ENCODE results near the gene PLA2G2C. TPM values are rescaled to one million over a fixed set of nuclear protein-coding genes. Genes with fewer than 3 reads are reported as not detected.

The PLA2G2C gene
- not detected in 5 replicates for total RNA-seq (2022; extraction: Qiagen RNA extraction)

GRCh38 chr1:20185834-20186782 is at the start of gene PLA2G2C, which contains the start of gene UBXN10:
Gene PLA2G2C, minus strand, starts transcription at chr1:20186518. Its CDS starts 9,155 bp downstream, at chr1:20177363.
Gene UBXN10, plus strand, starts transcription at chr1:20186096. Its CDS starts 4,466 bp downstream, at chr1:20190562.

DNA sequence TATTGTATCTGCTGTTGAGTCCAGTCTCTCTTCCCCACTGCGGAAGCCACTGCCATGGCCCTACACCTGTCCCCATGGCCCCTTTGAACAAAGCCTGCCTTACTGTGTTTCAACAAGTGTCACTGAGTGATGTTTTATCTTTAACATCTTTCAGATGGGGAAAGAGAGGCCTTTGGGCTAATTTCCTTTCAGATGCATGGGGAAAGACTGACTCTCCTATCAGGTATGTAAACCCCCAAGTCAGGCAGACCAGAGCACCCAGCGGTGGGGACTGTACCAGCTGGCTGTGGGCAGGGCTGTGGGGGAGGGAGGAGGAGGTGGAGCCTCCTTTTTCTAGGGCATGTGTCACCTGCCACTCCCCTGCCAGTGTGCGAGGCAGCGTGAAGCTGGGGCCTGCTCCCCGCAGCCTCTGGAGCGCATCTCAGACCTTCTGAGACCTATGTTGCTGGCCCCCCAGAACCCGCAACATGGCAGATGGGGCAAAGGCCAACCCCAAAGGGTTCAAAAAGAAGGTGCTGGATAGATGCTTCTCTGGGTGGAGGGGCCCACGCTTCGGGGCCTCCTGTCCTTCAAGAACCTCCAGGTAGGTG is 47.3 kb downstream of the PLA2G2C start, which contains the start of gene PLA2G2F:
TSS of gene PLA2G2F (plus strand) at position 363 of the 590 bp plus-strand sequence. CDS start at position 468, 105 bp downstream.

DNA sequence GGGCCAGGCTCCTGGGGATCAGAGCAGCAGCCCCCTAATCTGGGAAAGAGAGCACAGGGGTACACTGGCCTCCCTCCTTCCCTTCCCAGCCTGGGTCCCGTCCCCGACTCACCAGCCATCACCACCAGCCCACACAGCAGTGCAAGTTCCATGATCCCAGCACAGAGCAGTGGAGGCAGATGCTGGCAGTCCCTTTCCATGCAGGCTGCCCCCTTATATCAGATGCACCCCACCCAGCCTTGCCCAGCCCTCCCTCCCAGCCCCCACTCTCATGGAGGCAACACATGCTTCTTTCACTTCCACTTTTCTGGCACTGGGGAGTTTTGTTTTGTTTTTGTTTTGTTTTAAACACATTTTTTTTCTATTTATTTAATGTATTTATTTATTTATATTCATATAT is 67.0 kb downstream of the PLA2G2C start, which contains the start of gene PLA2G2D:
TSS of gene PLA2G2D (minus strand) at position 190 of the 400 bp plus-strand sequence. CDS start at position 152, 38 bp downstream.

Other genes with a start within 250 kb of the PLA2G2C start
- gene PLA2G2A, start 206.9 kb downstream of the PLA2G2C start, total RNA-seq (2022; extraction: Qiagen RNA extraction), result not detected in 5 replicates
- gene PLA2G5, start 116.3 kb downstream of the PLA2G2C start, total RNA-seq (2022; extraction: Qiagen RNA extraction), result not detected in 5 replicates
- not detected in 5 replicates for gene PLA2G2D, start 67.0 kb downstream of the PLA2G2C start, total RNA-seq (2022; extraction: Qiagen RNA extraction)
- gene PLA2G2F, start 47.2 kb downstream of the PLA2G2C start, total RNA-seq (2022; extraction: Qiagen RNA extraction), result not detected in 5 replicates
- not detected in 5 replicates for gene UBXN10, start 422 bp downstream of the PLA2G2C start, total RNA-seq (2022; extraction: Qiagen RNA extraction)
- gene VWA5B1, start 104.4 kb upstream of the PLA2G2C start, total RNA-seq (2022; extraction: Qiagen RNA extraction), result not detected in 5 replicates

Measured in A549 treated with Mapracorat at 1 μM for 4 hours (cell line).